ENCODE results near the gene KRTAP24-1.

The KRTAP24-1 gene

GRCh38 chr21:30234050-30234449 lies 48.7 kb downstream of the KRTAP24-1 start:
- no peaks in the 10 kb centered on the region for H3K27me3 ChIP-seq (ENCODE audit: control insufficient read depth, insufficient read depth, low read length)
- H3K9me3 ChIP-seq (ENCODE audit: control insufficient read depth, insufficient read depth, low read depth, low read length): no peaks in the 10 kb centered on the region
- no peak overlapping the region for H3K9ac ChIP-seq (ENCODE audit: low read length)
- H3K4me1 ChIP-seq (ENCODE audit: control insufficient read depth, insufficient read depth, low read length): no peaks in the 10 kb centered on the region
- no peak overlapping the region for H3K4me3 ChIP-seq (ENCODE audit: low read depth, low read length)
- H3K36me3 ChIP-seq (ENCODE audit: control insufficient read depth, insufficient read depth, low read length): no peaks in the 10 kb centered on the region
- H3K27ac ChIP-seq (ENCODE audit: low read depth, low read length): no peak overlapping the region

- H3K27me3 ChIP-seq (ENCODE audit: control insufficient read depth, insufficient read depth, low read length): no peaks in the 10 kb centered on the region
- no peaks in the 10 kb centered on the region for H3K9me3 ChIP-seq (ENCODE audit: control insufficient read depth, insufficient read depth, low read depth, low read length)
- no peaks in the 10 kb centered on the region for H3K36me3 ChIP-seq (ENCODE audit: control insufficient read depth, insufficient read depth, low read length)
- no peak overlapping the region for H3K9ac ChIP-seq (ENCODE audit: low read length)
- H3K27ac ChIP-seq (ENCODE audit: low read depth, low read length): no peak overlapping the region
- H3K4me3 ChIP-seq (ENCODE audit: low read depth, low read length): no peak overlapping the region
- H3K4me1 ChIP-seq (ENCODE audit: control insufficient read depth, insufficient read depth, low read length): no peaks in the 10 kb centered on the region
These were observed 49.3 kb downstream of the KRTAP24-1 start for GRCh38 chr21:30233228-30234020.

GRCh38 chr21:30232011-30232410 lies 50.7 kb downstream of the KRTAP24-1 start:
- Histone ChIP-seq H3K27me3 (ENCODE audit: control insufficient read depth, insufficient read depth, low read length) (no peaks in the 10 kb centered on the region), H3K9me3 (ENCODE audit: control insufficient read depth, insufficient read depth, low read depth, low read length) (no peaks in the 10 kb centered on the region), H3K4me1 (ENCODE audit: control insufficient read depth, insufficient read depth, low read length) (no peaks in the 10 kb centered on the region), H3K36me3 (ENCODE audit: control insufficient read depth, insufficient read depth, low read length) (no peaks in the 10 kb centered on the region), H3K27ac (ENCODE audit: low read depth, low read length) (no peak overlapping the region), H3K4me3 (ENCODE audit: low read depth, low read length) (no peak overlapping the region), H3K9ac (ENCODE audit: low read length) (no peak overlapping the region)

Data from HUES6 (cell line).